HUES6 (cell line): Measurements from ENCODE around the gene GZMB.

Source experiments
- H3K27ac ChIP-seq: 2 replicates; pipeline ENCODE4 v1.7.0; 2013; ENCODE audit warnings: low read depth, mild to moderate bottlenecking, low read length, inconsistent platforms
- H3K27me3 ChIP-seq: 2 replicates; pipeline ENCODE4 v1.6.1; 2013; ENCODE audit warnings: low read length; ENCODE audit not compliant: control insufficient read depth, insufficient read depth
- H3K36me3 ChIP-seq: 2 replicates; pipeline ENCODE4 v1.6.1; 2013; ENCODE audit warnings: low read length; ENCODE audit not compliant: control insufficient read depth, insufficient read depth
- H3K4me1 ChIP-seq: 2 replicates; pipeline ENCODE4 v1.6.1; 2013; ENCODE audit warnings: low read length; ENCODE audit not compliant: control insufficient read depth, insufficient read depth
- H3K4me3 ChIP-seq: 2 replicates; pipeline ENCODE4 v1.5.1; 2013; ENCODE audit warnings: low read depth, low read length
- H3K9ac ChIP-seq: one replicate; pipeline ENCODE4 v1.6.1; 2013; ENCODE audit warnings: mild to moderate bottlenecking, low read length
- H3K9me3 ChIP-seq: 2 replicates; pipeline ENCODE4 v1.6.1; 2013; ENCODE audit warnings: low read depth, low read length; ENCODE audit not compliant: control insufficient read depth, insufficient read depth

The GZMB gene

GRCh38 chr14:24630872-24631477, 3.0 kb downstream of the GZMB start:
- H3K27me3 ChIP-seq: no peaks in the 10 kb centered on the region
- H3K36me3 ChIP-seq: no peaks in the 10 kb centered on the region
- H3K9ac ChIP-seq: no peak overlapping the region
- no peaks in the 10 kb centered on the region for H3K4me1 ChIP-seq
- no peaks in the 10 kb centered on the region for H3K9me3 ChIP-seq
- no peak overlapping the region for H3K27ac ChIP-seq
- H3K4me3 ChIP-seq: no peak overlapping the region

GRCh38 chr14:24630087-24630871, 3.7 kb downstream of the GZMB start:
- Histone ChIP-seq H3K4me1 (no peaks in the 10 kb centered on the region), H3K27me3 (no peaks in the 10 kb centered on the region), H3K9ac (no peak overlapping the region), H3K27ac (no peak overlapping the region), H3K36me3 (no peaks in the 10 kb centered on the region), H3K4me3 (no peak overlapping the region), H3K9me3 (no peaks in the 10 kb centered on the region)

- Histone ChIP-seq H3K9me3 (no peaks in the 10 kb centered on the region), H3K4me3 (no peak overlapping the region), H3K36me3 (no peaks in the 10 kb centered on the region), H3K27me3 (no peaks in the 10 kb centered on the region), H3K27ac (no peak overlapping the region), H3K9ac (no peak overlapping the region), H3K4me1 (no peaks in the 10 kb centered on the region)
These were observed 4.5 kb downstream of the GZMB start for GRCh38 chr14:24629521-24629920.

GRCh38 chr14:24613747-24614146, 20.2 kb downstream of the GZMB start:
- Histone ChIP-seq H3K9ac (no peak overlapping the region), H3K27ac (no peak overlapping the region), H3K36me3 (no peaks in the 10 kb centered on the region), H3K27me3 (no peaks in the 10 kb centered on the region), H3K4me1 (no peaks in the 10 kb centered on the region), H3K4me3 (no peak overlapping the region), H3K9me3 (no peaks in the 10 kb centered on the region)

- Histone ChIP-seq H3K4me1 (no peaks in the 10 kb centered on the region), H3K4me3 (no peak overlapping the region), H3K9me3 (no peaks in the 10 kb centered on the region), H3K27ac (no peak overlapping the region), H3K36me3 (no peaks in the 10 kb centered on the region), H3K27me3 (no peaks in the 10 kb centered on the region), H3K9ac (no peak overlapping the region)
These were observed 20.7 kb downstream of the GZMB start for GRCh38 chr14:24613241-24613640.

- Histone ChIP-seq H3K9ac (no peak overlapping the region), H3K9me3 (no peaks in the 10 kb centered on the region), H3K36me3 (no peaks in the 10 kb centered on the region), H3K27me3 (no peaks in the 10 kb centered on the region), H3K27ac (no peak overlapping the region), H3K4me1 (no peaks in the 10 kb centered on the region), H3K4me3 (no peak overlapping the region)
These were observed 21.8 kb downstream of the GZMB start for GRCh38 chr14:24612196-24612595.

- Histone ChIP-seq H3K27me3 (no peaks in the 10 kb centered on the region), H3K36me3 (no peaks in the 10 kb centered on the region), H3K4me1 (no peaks in the 10 kb centered on the region), H3K9ac (no peak within 1 kb of the TSS), H3K27ac (no peak within 1 kb of the TSS), H3K4me3 (no peak within 1 kb of the TSS), H3K9me3 (no peaks in the 10 kb centered on the region)
These were observed 24.2 kb downstream of the GZMB start, which contains the start of gene GZMH for GRCh38 chr14:24609655-24610344. TSS of gene GZMH (minus strand) at chr14:24609685. CDS start at chr14:24609613, 72 bp downstream.

GRCh38 chr14:24607635-24608514, 26.1 kb downstream of the GZMB start:
- Histone ChIP-seq H3K4me3 (no peak overlapping the region), H3K9me3 (no peaks in the 10 kb centered on the region), H3K4me1 (no peaks in the 10 kb centered on the region), H3K9ac (no peak overlapping the region), H3K27ac (no peak overlapping the region), H3K36me3 (no peaks in the 10 kb centered on the region), H3K27me3 (no peaks in the 10 kb centered on the region)

- Histone ChIP-seq H3K9me3 (no peaks in the 10 kb centered on the region), H3K27me3 (no peaks in the 10 kb centered on the region), H3K9ac (no peak overlapping the region), H3K36me3 (no peaks in the 10 kb centered on the region), H3K4me1 (no peaks in the 10 kb centered on the region), H3K27ac (no peak overlapping the region), H3K4me3 (no peak overlapping the region)
These were observed 26.9 kb downstream of the GZMB start for GRCh38 chr14:24607081-24607480.

- H3K9ac ChIP-seq: no peak overlapping the region
- no peaks in the 10 kb centered on the region for H3K4me1 ChIP-seq
- H3K27me3 ChIP-seq: no peaks in the 10 kb centered on the region
- H3K9me3 ChIP-seq: peaks cover 4% of the 10 kb centered on the region; the same call in 1 of the 2 replicates
- no peaks in the 10 kb centered on the region for H3K36me3 ChIP-seq
- H3K4me3 ChIP-seq: no peak overlapping the region
- H3K27ac ChIP-seq: no peak overlapping the region
These were observed 27.7 kb downstream of the GZMB start for GRCh38 chr14:24606297-24606696.
